Measurements from ENCODE around the gene MYADML2. TPM values are rescaled to one million over a fixed set of nuclear protein-coding genes. Genes with fewer than 3 reads are reported as not detected.

Gene MYADML2
- total RNA-seq, 2 experiments from 2014 or later, result not detected

GRCh38 chr17:81890447-81891302, 56.4 kb downstream of the MYADML2 start:
- H3K4me1 Mint-ChIP-seq, result peaks cover 31% of the 10 kb centered on the region
- H3K9me3 Mint-ChIP-seq, result no peaks in the 10 kb centered on the region
- peak overlapping the region; percentile 99 for H3K27ac Mint-ChIP-seq
- peaks cover 50% of the 10 kb centered on the region for H3K36me3 Mint-ChIP-seq (ENCODE audit: low read depth)
- ChIA-PET POLR2A (no interaction called here), CTCF (no interaction called here)
- no peaks in the 10 kb centered on the region for H3K27me3 Mint-ChIP-seq
- H3K4me3 Mint-ChIP-seq, result peak overlapping the region; percentile 89
- DNase-seq, result peak; percentile 43

Other genes with a start within 250 kb of the MYADML2 start
- 10 to 100 TPM; 52.7 to 62.3 TPM for gene MRPL12, start 243.9 kb downstream of the MYADML2 start, total RNA-seq
- 10 to 100 TPM; 29.2 to 32.4 TPM for gene SLC25A10, start 234.9 kb downstream of the MYADML2 start, total RNA-seq
- not detected for gene GCGR, start 143.1 kb downstream of the MYADML2 start, total RNA-seq
- 10 to 100 TPM; 45.7 to 47.8 TPM for gene MCRIP1, start 113.9 kb downstream of the MYADML2 start, total RNA-seq
- gene PPP1R27, start 112.2 kb downstream of the MYADML2 start, total RNA-seq, result not detected
- gene P4HB, start 86.7 kb downstream of the MYADML2 start, total RNA-seq, result 100 to 1,000 TPM; 420 to 499 TPM
- 100 to 1,000 TPM; 654 to 714 TPM for gene ARHGDIA, start 75.9 kb downstream of the MYADML2 start, total RNA-seq
- 100 to 1,000 TPM; 197 to 221 TPM for gene ALYREF, start 55.6 kb downstream of the MYADML2 start, total RNA-seq
- 10 to 100 TPM; 83.2 to 96.8 TPM for gene ANAPC11, start 55.5 kb downstream of the MYADML2 start, total RNA-seq
- gene NPB, start 45.0 kb downstream of the MYADML2 start, total RNA-seq, result under 1 TPM; 0.48 to 0.69 TPM
- 10 to 100 TPM; 37.6 to 39.0 TPM for gene PCYT2, start 35.8 kb downstream of the MYADML2 start, total RNA-seq
- 10 to 100 TPM; 55.6 to 71.2 TPM for gene SIRT7, start 29.1 kb downstream of the MYADML2 start, total RNA-seq
- 10 to 100 TPM; 15.8 to 20.2 TPM for gene MAFG, start 19.5 kb downstream of the MYADML2 start, total RNA-seq
- gene PYCR1, start 9.9 kb downstream of the MYADML2 start, total RNA-seq, result 10 to 100 TPM; 22.8 to 26.9 TPM
- gene NOTUM, start 14.0 kb upstream of the MYADML2 start, total RNA-seq, result under 1 TPM; 0.23 to 0.55 TPM
- 10 to 100 TPM; 34.0 to 37.6 TPM for gene ASPSCR1, start 30.4 kb upstream of the MYADML2 start, total RNA-seq
- gene CENPX, start 75.6 kb upstream of the MYADML2 start, total RNA-seq, result 10 to 100 TPM; 57.3 to 73.0 TPM
- 10 to 100 TPM; 54.5 to 68.4 TPM for gene LRRC45, start 76.1 kb upstream of the MYADML2 start, total RNA-seq
- gene RAC3, start 84.4 kb upstream of the MYADML2 start, total RNA-seq, result 10 to 100 TPM; 12.2 to 13.7 TPM
- 100 to 1,000 TPM; 140 to 144 TPM for gene DCXR, start 90.5 kb upstream of the MYADML2 start, total RNA-seq
- 10 to 100 TPM; 29.0 to 29.8 TPM for gene RFNG, start 104.6 kb upstream of the MYADML2 start, total RNA-seq
- gene GPS1, start 104.7 kb upstream of the MYADML2 start, total RNA-seq, result 10 to 100 TPM; 78.5 to 92.1 TPM
- 100 to 1,000 TPM; 113 to 127 TPM for gene DUS1L, start 118.6 kb upstream of the MYADML2 start, total RNA-seq
- gene FASN, start 151.0 kb upstream of the MYADML2 start, total RNA-seq, result 100 to 1,000 TPM; 138 to 139 TPM